Daoy (cell line): Measurements from ENCODE around the gene MDM4. TPM values are rescaled to one million over a fixed set of nuclear protein-coding genes. Genes with fewer than 3 reads are reported as not detected.

Experiments
- total RNA-seq: library from RNA; depleted of rRNA; stranded (reverse); fragments of >200 nt; shearing (Covaris generic); gene quantifications from 2 replicates; pipeline ENCODE4 v1.2.3, GENCODE V29; 2014; rRNA removed

Gene MDM4
- total RNA-seq, 1 experiment from 2014 or later = 12.7 TPM

Other genes starting within 250 kb of the MDM4 start
- 0.29 and 0.83 TPM in 2 replicates for gene PLEKHA6, start 156.5 kb upstream of the MDM4 start, total RNA-seq
- gene PPP1R15B, start 104.6 kb upstream of the MDM4 start, total RNA-seq = 22.5 and 30.7 TPM in 2 replicates
- gene PIK3C2B, start 21.6 kb upstream of the MDM4 start, total RNA-seq = 0.54 and 0.91 TPM in 2 replicates
- 0.36 and 0.69 TPM in 2 replicates for gene LRRN2, start 169.3 kb downstream of the MDM4 start, total RNA-seq